Subcutaneous adipose tissue (tissue), 4 donors: ENCODE results near the gene CLDN20. TPM values are rescaled to one million over a fixed set of nuclear protein-coding genes. Genes with fewer than 3 reads are reported as not detected.

Source experiments
- total RNA-seq, 4 donors: library from RNA; depleted of rRNA; stranded (reverse); fragments of >200 nt; gene quantifications; one replicate each; pipeline ENCODE4 v1.1.0, GENCODE V29; 2016
- TF ChIP-seq, protein P1 (sequence below): fragments of 450-650 bp; IDR thresholded peaks from one replicate; pipeline ENCODE4 v1.5.1; 2016; ENCODE audit warnings: low read depth, mild to moderate bottlenecking, control low read depth, antibody characterized with exemption, moderate library complexity

CLDN20 gene
- total RNA-seq, 4 donors from 2014 or later: not detected

DNA sequence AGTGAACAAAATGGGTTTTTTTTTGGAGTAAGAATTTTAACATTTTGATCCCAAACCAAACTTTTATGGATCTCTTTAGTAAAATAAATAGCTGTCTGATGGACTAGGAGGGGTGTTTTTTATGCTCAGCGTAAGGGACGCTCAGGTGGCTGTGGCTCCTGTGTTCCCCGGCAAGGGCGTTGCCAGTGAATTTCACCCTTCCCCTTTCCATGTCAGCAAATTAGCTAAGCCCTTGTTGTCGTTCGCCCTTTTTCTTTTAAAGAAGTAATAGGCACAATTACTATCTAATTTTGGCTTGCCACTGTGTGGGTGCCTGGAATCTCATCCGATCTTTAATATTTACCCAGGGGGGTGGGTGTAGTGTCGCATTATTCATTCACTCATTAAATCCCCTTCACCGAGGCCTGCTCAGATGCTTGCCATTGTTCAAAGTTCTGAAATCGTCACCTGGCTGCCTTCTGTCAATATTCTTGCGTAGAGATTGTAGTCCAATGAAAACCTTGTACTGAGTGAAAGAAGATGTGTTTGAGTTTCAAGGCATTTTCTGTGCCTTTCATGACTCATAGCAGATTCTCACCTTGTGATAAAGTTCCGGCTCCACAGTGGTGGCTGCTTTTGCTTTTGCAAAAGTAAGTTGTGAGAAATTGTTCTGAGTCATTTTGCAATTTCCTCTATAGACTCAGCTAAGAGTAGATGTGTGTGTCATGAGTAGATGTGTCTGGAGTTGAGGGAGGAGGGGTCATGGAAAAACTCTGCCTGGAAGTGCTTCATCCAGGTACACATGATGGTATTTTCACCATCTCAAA is 40.0 kb upstream of the CLDN20 start:
- TF ChIP-seq, protein P1, sequence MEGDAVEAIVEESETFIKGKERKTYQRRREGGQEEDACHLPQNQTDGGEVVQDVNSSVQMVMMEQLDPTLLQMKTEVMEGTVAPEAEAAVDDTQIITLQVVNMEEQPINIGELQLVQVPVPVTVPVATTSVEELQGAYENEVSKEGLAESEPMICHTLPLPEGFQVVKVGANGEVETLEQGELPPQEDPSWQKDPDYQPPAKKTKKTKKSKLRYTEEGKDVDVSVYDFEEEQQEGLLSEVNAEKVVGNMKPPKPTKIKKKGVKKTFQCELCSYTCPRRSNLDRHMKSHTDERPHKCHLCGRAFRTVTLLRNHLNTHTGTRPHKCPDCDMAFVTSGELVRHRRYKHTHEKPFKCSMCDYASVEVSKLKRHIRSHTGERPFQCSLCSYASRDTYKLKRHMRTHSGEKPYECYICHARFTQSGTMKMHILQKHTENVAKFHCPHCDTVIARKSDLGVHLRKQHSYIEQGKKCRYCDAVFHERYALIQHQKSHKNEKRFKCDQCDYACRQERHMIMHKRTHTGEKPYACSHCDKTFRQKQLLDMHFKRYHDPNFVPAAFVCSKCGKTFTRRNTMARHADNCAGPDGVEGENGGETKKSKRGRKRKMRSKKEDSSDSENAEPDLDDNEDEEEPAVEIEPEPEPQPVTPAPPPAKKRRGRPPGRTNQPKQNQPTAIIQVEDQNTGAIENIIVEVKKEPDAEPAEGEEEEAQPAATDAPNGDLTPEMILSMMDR: no peak

DNA sequence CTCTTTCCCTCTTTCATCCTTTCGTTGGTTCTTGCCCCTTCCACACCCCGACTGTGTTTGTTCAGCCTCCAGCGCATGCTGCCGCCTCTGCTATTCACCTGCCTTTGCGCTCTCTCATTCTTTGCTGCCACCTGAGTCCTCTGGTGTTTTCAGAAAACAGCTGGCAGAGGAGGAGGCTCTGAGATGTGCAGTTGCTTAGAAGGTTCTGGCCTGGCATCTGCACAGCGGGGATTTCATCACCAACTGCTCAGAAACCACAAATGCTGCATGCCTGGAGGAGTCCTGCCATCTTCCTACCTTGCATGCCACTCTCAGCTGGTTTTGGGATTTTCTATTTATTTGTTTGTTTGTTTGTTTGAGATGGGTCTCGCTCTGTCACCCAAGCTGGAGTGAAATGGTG is 39.2 kb upstream of the CLDN20 start:
- TF ChIP-seq, protein P1: no peak

DNA sequence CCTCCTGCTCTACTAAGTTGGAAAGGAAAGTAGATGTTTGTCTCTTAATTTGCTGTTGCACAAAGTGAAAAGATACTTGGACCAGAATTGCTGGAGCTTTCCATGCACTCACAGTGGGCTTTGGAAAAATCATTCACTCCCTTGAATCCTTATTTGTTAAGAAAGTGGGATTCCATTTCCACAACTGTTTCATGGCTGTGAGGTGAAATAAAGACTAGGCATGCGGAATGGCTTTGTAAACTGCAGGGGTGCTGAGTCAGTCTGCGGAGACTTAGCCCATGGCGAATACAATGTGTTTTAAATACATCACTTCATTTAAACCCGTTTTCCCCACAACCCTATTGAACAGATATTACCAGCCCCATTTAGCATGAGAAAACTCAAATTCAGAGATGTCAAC is 36.8 kb upstream of the CLDN20 start:
- TF ChIP-seq, protein P1: no peak

DNA sequence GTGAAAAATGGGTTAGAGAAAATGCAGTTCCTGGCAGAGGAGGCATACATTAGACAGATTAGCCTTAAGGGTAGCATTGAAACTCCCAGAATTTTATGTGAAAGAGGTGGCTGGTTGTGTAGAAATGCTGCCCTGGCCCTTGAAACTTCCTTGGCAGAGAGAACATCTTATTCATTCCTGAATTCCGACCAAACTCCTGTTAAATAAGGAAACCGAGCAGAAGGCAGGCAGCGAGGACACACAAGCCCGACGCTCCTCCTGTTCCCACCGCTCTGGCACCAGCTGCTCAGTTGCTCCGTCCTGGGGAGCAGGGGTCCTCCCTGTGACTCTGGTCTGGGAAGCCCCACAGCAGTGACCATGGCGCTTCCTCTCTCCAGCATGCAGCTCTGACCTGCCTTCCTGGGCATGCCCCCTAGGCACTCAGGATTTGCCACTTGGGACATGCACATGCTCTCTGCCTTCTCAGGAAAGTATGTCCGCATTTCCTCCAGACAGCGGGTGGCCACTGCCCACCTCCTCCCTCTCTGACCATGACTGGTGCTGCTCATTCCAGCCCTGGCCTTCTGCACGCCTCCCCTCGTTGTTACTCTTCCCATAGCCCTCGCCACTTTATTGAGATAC is 35.2 kb upstream of the CLDN20 start:
- TF ChIP-seq, protein P1: no peak

DNA sequence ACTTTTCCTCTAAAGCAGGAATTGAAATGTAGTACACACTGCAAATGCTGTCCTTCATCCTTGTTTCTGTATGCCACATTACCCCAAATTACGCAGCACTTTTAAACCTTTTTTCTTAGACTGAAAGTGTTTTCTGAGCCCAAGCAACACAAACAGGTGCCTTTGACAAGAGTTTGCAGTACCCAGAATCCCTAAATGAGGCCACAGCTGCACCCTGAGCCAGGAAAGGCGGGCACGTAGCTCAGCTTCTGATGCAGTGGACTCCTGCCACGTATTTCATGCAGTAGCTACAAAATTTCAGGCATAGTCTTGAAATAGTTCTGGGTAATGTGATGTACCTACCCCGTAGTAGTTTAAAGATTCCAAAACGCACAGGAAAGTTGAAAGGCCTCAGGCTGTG is 31.0 kb upstream of the CLDN20 start:
- TF ChIP-seq, protein P1: no peak

DNA sequence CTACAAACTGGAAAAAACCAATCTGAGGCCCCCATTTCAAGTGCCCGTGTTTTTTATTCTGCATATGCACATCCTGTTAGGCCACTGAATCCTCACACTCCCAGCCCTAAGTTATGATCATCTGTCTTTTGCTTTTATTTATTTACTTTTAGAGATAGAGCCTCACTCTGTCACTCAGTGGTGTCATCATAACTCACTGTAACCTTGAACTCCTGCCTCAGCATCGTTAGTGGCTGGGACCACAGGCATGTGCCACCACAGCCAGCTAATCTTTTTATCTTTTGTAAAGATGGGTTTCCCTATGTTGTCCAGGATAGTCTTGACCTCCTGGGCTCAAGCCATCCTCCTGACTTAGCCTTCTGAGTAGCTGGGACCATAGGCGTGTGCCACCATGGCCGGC is 29.6 kb upstream of the CLDN20 start:
- TF ChIP-seq, protein P1: no peak

DNA sequence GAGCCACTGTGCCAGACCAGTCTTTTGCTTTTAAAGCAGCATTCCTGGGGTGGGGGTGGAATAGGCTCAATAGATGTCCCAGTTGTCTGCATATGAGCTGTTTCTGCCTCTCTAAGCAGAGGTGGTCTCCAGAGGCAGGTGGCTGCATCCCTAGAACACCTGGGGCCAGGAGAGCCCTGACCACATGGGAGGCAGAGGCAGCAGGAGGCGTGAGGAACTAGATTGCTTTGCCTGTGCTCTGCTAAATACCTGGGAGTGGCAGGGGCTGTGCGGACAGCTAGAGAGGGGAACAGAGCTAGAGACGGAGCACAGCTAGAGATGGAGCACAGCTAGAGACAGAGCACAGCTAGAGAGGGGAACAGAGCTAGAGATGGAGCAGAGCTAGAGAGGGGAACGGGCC is 29.1 kb upstream of the CLDN20 start:
- TF ChIP-seq, protein P1: no peak
